ENCODE results near the gene AGAP3.

DNA sequence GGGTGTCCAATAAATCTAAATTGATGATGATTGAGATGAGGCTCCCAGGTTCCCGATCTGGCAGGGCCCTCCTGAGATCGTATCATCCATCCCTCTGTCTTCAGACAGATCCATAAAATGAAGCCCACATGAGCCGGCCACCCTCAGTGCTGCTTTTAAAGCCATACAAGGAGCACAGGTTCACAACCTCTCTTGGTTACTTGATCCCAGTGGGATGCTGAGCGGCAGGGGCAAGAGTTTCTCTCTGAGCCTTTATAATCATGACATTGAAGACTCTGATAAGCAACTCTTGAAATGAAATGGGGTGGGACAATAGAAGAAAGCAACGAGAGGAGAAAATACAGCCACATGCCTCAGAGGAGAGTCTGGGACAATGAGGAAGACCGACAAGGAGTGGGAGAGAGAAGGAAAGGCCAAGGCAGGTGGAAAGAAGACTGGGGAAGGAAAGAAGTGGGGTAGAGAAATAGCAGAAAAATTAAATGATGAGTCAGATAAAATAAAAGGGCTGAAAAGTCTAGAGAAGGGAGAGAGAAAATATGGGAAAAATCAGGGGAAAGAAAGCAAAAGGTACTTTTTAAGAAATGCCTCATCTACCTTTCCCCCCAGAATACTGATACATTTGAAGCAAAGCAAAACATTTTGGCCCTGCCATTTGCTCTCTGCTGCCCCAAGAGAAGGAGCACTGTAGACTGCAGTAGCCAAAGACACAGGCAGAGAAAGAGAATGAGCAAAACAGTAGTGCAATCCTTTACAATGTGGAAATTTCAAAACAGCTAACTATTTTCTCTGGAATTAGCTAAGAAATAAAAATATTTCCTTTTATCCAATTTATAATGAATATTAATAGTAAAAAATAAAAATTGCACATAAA, 66.6 kb downstream of the AGAP3 start:
- TF ChIP-seq, protein P1, sequence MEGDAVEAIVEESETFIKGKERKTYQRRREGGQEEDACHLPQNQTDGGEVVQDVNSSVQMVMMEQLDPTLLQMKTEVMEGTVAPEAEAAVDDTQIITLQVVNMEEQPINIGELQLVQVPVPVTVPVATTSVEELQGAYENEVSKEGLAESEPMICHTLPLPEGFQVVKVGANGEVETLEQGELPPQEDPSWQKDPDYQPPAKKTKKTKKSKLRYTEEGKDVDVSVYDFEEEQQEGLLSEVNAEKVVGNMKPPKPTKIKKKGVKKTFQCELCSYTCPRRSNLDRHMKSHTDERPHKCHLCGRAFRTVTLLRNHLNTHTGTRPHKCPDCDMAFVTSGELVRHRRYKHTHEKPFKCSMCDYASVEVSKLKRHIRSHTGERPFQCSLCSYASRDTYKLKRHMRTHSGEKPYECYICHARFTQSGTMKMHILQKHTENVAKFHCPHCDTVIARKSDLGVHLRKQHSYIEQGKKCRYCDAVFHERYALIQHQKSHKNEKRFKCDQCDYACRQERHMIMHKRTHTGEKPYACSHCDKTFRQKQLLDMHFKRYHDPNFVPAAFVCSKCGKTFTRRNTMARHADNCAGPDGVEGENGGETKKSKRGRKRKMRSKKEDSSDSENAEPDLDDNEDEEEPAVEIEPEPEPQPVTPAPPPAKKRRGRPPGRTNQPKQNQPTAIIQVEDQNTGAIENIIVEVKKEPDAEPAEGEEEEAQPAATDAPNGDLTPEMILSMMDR (IDR thresholded peaks at IDR 0.05) = no peak
- no peak for TF ChIP-seq POLR2A (IDR thresholded peaks at IDR 0.05)

Measured in esophagus squamous epithelium (tissue), 4 donors.